Endodermal cell (in vitro differentiated cells): ENCODE results near the gene VCAN. TPM values are rescaled to one million over a fixed set of nuclear protein-coding genes. Genes with fewer than 3 reads are reported as not detected.
A peak's percentile ranks its signal among the peaks of the same experiment; 100 is the strongest.

ENCODE experiments used
- DNase-seq: peaks from one replicate; pipeline ENCODE4 v3.0.0-alpha.2; 2017
- H3K27ac ChIP-seq: 2 replicates; pipeline ENCODE4 v1.5.1; 2013; ENCODE audit warnings: mild to moderate bottlenecking, low read depth, low read length, moderate library complexity
- H3K27me3 ChIP-seq: 2 replicates; pipeline ENCODE4 v1.6.1; 2013; ENCODE audit warnings: mild to moderate bottlenecking, low read length, moderate library complexity; ENCODE audit not compliant: insufficient read depth, control insufficient read depth, poor library complexity, severe bottlenecking
- H3K36me3 ChIP-seq: 2 replicates; pipeline ENCODE4 v1.7.0; 2013; ENCODE audit warnings: mild to moderate bottlenecking, low read length, moderate library complexity; ENCODE audit not compliant: control insufficient read depth, insufficient read depth
- H3K4me1 ChIP-seq: one replicate; pipeline ENCODE4 v1.7.0; 2013; ENCODE audit warnings: low read length; ENCODE audit not compliant: control insufficient read depth, insufficient read depth
- H3K4me3 ChIP-seq: 2 replicates; pipeline ENCODE4 v1.5.1; 2013; ENCODE audit warnings: mild to moderate bottlenecking, low read length, moderate library complexity
- H3K9ac ChIP-seq: 2 replicates; pipeline ENCODE4 v1.6.1; 2013; ENCODE audit warnings: mild to moderate bottlenecking, low read length, moderate library complexity; ENCODE audit not compliant: poor library complexity, severe bottlenecking; ENCODE audit errors: extremely low read depth
- H3K9me3 ChIP-seq: 2 replicates; pipeline ENCODE4 v1.6.1; 2013; ENCODE audit warnings: mild to moderate bottlenecking, low read length, moderate library complexity; ENCODE audit not compliant: control insufficient read depth
- H3K27ac Mint-ChIP-seq: 2 replicates; pipeline ENCODE4 v1.8.0; 2020; ENCODE audit warnings: mixed read lengths
- H3K27me3 Mint-ChIP-seq: 2 replicates; pipeline ENCODE4 v1.8.0; 2021; ENCODE audit warnings: mild to moderate bottlenecking, mixed read lengths; ENCODE audit not compliant: insufficient read depth
- H3K36me3 Mint-ChIP-seq: 2 replicates; pipeline ENCODE4 v1.8.0; 2020; ENCODE audit warnings: low read depth, mixed read lengths
- H3K4me1 Mint-ChIP-seq: 2 replicates; pipeline ENCODE4 v1.8.0; 2020; ENCODE audit warnings: mixed read lengths
- H3K4me3 Mint-ChIP-seq: 2 replicates; pipeline ENCODE4 v1.8.0; 2020; ENCODE audit warnings: mild to moderate bottlenecking, moderate library complexity, mixed read lengths
- H3K9me3 Mint-ChIP-seq: 2 replicates; pipeline ENCODE4 v1.8.0; 2020; ENCODE audit warnings: mild to moderate bottlenecking, mixed read lengths
- CTCF ChIP-seq: fragments of 200-600 bp; sonication (generic); conservative IDR thresholded peaks from 2 replicates; pipeline ENCODE4 v1.5.0; 2021; ENCODE audit warnings: antibody characterized with exemption, mild to moderate bottlenecking
- WGBS, 2 experiments: methylation state at CpG; one replicate each; pipeline versions ENCODE4 v1.1.5 to v1.1.7; 2013; ENCODE audit warnings: missing lambda C conversion rate in 2 of 2, mixed read lengths in 1 of 2; ENCODE audit not compliant: insufficient coverage in 1 of 2, insufficient read length in 1 of 2; 5-methylcytosine and 5-hydroxymethylcytosine counted together
- total RNA-seq, 2 donors: library from RNA; stranded (reverse); fragmentation: NEBNext Ultra II Directional in 1 of 2; extraction: Animal tissue kit (Norgen Biotek cat#: 25700) in 1 of 2; gene quantifications; 2 replicates in 1 of 2; 3 replicates in 1 of 2; pipeline ENCODE4 v1.2.1, GENCODE V29; 2021

The VCAN gene
- total RNA-seq, 2 donors from 2014 or later = 363 to 397 TPM

- no peak overlapping the region for H3K9ac ChIP-seq
- no peak overlapping the region for H3K4me3 ChIP-seq
- Mint-ChIP-seq H3K27ac (no peak overlapping the region), H3K9me3 (peaks cover 45% of the 10 kb centered on the region), H3K27me3 (no peaks in the 10 kb centered on the region), H3K4me3 (no peak overlapping the region), H3K36me3 (peaks cover 6% of the 10 kb centered on the region), H3K4me1 (peaks cover 22% of the 10 kb centered on the region)
- no peak for TF ChIP-seq CTCF
- H3K27me3 ChIP-seq = no peaks in the 10 kb centered on the region
- 97% methylated on average over 2 of the region's 2 CpGs; no CpG with 5 or more reads in 1 of the 2 experiments for WGBS, 2 experiments
- no peak for DNase-seq
- no peaks in the 10 kb centered on the region for H3K4me1 ChIP-seq
- H3K36me3 ChIP-seq = no peaks in the 10 kb centered on the region
- no peak overlapping the region for H3K27ac ChIP-seq
- peaks cover 31% of the 10 kb centered on the region for H3K9me3 ChIP-seq
Measured at GRCh38 chr5:83440826-83441225, 30.7 kb upstream of the VCAN start.

- Histone ChIP-seq H3K4me1 (no peaks in the 10 kb centered on the region), H3K9ac (no peak overlapping the region), H3K9me3 (peaks cover 22% of the 10 kb centered on the region), H3K27ac (no peak overlapping the region), H3K27me3 (no peaks in the 10 kb centered on the region), H3K36me3 (no peaks in the 10 kb centered on the region), H3K4me3 (no peak overlapping the region)
- Mint-ChIP-seq H3K36me3 (peaks cover 6% of the 10 kb centered on the region), H3K4me3 (no peak overlapping the region), H3K4me1 (peaks cover 24% of the 10 kb centered on the region), H3K27ac (no peak overlapping the region), H3K27me3 (no peaks in the 10 kb centered on the region), H3K9me3 (peaks cover 40% of the 10 kb centered on the region)
- no peak for DNase-seq
- 89 to 100% methylated on average over 3 to 4 of the region's 4 CpGs for WGBS, 2 experiments
- TF ChIP-seq CTCF = no peak
Measured at GRCh38 chr5:83441747-83442146, 29.8 kb upstream of the VCAN start.

- Mint-ChIP-seq H3K4me3 (no peak overlapping the region), H3K4me1 (peaks cover 24% of the 10 kb centered on the region), H3K36me3 (peaks cover 4% of the 10 kb centered on the region), H3K27ac (no peak overlapping the region), H3K9me3 (peaks cover 24% of the 10 kb centered on the region), H3K27me3 (no peaks in the 10 kb centered on the region)
- H3K27me3 ChIP-seq = no peaks in the 10 kb centered on the region
- no peak overlapping the region for H3K27ac ChIP-seq
- 89 to 100% methylated on average over 3 of the region's 3 CpGs for WGBS, 2 experiments
- no peak overlapping the region for H3K9ac ChIP-seq
- no peak for TF ChIP-seq CTCF
- no peak for DNase-seq
- H3K4me3 ChIP-seq = peak overlapping the region; percentile 56
- H3K9me3 ChIP-seq = peaks cover 9% of the 10 kb centered on the region
- H3K4me1 ChIP-seq = no peaks in the 10 kb centered on the region
- H3K36me3 ChIP-seq = no peaks in the 10 kb centered on the region
Measured at GRCh38 chr5:83443534-83443933, 28.0 kb upstream of the VCAN start.
